HG03457 (cell line): ENCODE data around the gene MS4A12.
"Not testable (repeated sequence)": the region's sequence is repeated elsewhere in the genome, so short reads cannot be mapped to it uniquely, and the experiment has no call there.

Experiments used
- ATAC-seq: cut with Tn5 transposase; IDR thresholded peaks from one replicate; pipeline ENCODE4 v1.9.1; 2021; ENCODE audit warnings: moderate number of reproducible peaks; ENCODE audit not compliant: unreplicated experiment

Gene MS4A12, protein sequence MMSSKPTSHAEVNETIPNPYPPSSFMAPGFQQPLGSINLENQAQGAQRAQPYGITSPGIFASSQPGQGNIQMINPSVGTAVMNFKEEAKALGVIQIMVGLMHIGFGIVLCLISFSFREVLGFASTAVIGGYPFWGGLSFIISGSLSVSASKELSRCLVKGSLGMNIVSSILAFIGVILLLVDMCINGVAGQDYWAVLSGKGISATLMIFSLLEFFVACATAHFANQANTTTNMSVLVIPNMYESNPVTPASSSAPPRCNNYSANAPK

DNA sequence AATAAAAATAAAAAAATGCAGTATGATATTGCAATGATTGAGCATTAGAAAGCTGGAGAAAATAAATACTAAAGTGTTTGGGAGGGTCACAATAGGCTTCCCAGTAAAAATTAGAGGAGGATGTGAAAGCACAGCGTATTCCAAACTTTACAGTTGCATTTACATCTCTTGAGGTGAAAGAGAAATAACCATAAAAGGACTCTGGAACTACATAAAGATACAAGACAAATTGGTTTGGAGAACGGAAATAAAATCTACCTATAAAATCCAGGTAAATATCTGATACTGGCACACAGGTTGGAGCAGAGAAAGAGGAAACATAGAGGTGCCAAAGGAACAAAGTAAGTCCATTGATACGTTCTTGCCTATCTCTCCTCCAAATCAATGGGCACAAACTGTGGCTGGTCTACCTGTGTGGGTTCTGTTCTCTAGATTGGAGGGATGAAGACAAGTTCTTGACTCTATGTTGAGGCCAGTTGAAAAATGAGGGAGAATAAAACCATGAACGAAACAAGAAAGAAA lies at the start of gene MS4A12:
Gene MS4A12 (plus strand): TSS at position 291 of the 522 bp plus-strand sequence. CDS start 4,541 bp downstream, outside the sequence.
- no peak for ATAC-seq

DNA sequence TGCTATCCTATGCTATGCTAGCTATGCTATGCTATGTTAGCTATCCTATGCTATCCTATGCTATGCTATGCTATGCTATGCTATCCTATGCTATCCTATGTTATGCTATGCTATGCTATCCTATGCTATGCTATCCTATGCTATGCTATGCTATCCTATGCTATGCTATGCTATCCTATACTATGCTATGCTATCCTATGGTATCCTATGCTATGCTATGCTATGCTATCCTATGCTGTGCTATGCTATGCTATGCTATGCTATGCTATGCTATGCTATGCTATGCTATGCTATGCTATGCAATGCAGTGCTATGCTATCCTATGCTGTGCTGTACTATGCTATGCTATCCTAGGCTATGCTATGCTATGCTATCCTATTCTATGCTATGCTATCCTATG lies 45.5 kb upstream of the MS4A12 start:
- no peak for ATAC-seq

DNA sequence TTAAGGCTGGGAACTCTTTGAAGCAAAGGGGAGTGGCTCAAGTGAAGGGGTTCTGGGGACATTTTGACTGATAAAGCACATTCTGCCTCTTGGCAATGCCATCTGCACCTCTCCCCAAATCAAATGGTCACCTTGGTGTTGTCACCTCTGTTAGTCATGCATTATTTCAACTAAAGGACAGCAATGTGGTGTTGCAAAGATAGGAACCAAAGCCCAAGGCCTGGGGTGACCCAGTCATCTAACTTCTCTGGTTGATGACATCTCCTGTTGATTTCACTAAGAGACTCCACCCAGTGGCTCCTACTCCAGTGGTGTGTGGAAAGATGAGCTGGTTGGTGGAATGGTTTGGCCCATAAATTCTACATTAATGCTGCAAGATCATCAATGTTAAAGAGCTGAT lies 44.7 kb upstream of the MS4A12 start:
- no peak for ATAC-seq

DNA sequence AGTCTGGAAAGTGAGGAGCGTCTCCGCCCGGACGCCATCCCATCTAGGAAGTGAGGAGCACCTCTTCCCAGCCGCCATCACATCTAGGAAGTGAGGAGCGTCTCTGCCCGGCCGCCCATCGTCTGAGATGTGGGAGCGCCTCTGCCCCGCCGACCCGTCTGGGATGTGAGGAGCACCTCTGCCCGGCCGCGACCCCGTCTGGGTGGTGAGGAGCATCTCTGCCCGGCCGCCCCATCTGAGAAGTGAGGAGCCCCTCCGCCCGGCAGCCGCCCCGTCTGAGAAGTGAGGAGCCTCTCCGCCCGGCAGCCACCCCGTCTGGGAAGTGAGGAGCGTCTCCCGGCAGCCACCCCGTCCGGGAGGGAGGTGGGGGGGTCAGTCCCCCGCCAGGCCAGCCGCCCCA lies 41.4 kb upstream of the MS4A12 start:
- not testable (repeated sequence) for ATAC-seq

DNA sequence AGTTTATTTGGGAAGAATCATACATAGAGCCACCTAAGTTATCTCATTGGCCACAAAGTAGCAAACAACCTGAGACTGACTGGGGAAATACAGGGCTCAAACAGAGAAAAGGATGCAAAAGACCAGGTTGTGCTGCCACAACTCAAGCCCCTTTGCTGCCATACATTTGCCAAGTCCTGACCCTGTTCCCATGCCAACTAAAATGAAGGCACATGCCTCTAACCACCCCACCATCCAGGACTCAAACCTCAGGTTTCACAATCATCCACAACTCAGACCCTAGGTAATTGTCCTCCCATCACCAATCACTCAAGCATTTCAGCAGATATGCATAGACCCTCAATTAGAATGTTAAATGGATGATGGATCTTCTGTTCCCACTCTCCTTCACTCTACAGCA lies 38.4 kb upstream of the MS4A12 start:
- no peak for ATAC-seq

DNA sequence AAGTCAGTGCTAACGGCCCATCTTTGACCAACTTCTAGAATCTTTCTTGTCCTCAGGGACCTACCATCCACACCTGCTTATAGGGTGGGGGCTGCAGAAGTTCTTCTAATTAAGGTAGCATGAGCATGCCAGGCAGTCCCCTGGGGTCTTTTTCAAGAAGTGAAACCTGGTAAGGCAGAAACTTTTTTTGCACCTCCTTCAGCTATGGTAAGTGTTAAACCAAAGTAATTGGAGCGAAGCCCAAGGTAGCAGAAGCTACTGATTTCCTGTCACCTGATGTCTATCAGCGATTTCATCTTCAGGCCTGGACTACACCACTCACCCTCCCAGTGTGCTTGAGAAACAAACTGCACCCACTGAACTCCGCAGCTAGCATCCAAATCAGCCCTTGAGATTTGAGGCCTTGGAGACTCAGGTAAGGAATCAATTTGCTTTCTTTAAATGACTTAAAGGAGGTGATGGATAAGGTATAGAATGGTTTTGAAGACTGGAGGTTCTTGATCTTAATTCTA lies 37.0 kb upstream of the MS4A12 start, which contains the start of gene MS4A1:
Gene MS4A1 (plus strand): TSS at position 317 of the 512 bp plus-strand sequence. CDS start 6,528 bp downstream, outside the sequence.
- ATAC-seq = peak; percentile 84

DNA sequence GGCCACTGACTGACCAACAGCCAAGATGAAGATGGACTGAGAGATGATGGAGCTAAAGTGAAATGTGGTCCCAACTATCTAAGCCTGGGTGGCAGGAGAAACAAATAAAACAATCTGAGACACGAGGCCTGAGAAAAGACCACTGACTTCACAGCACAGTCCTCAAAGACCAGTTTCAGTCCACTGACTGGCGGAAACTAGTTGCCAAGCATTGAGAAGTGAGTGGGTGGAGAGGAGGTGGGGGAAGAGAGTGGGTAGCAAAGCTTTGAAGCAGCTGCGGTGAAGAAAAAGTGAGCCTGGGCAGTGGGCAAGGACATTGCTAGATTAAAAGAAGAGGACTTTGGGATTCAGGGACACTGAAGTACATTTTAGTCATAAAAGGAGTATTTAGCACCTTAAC lies 35.0 kb upstream of the MS4A12 start:
- peak; percentile 34 for ATAC-seq

DNA sequence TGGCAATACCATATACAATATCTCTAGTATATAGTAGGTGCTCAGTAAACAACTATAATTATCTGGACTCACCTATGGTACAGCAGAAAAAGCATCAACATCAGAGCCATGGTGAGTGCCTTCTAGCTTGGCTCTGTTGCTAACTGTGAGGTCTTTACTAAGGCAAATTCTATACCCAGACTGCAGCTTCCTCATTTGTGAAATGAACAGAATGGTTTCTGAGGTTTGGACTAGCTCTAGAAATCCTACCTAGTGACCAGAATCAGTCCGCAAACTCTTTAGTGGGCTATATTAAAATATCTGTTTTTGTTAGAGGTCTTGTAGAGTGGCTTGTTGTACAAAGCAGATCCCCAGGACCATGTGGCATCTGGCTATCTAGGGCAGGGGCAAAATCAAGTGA lies 33.2 kb upstream of the MS4A12 start:
- no peak for ATAC-seq

DNA sequence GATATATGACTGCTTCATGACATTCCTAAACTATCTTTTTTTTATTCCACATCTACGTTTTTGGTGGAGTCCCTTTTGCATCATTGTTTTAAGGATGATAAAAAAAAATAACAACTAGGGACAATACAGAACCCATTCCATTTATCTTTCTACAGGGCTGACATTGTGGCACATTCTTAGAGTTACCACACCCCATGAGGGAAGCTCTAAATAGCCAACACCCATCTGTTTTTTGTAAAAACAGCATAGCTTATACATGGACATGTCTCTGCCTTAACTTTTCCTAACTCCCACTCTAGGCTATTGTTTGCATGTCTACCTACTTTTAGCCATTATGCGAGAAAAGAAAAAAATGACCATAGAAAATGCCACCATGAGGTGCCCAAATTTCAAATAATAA lies 23.7 kb upstream of the MS4A12 start:
- ATAC-seq = no peak

DNA sequence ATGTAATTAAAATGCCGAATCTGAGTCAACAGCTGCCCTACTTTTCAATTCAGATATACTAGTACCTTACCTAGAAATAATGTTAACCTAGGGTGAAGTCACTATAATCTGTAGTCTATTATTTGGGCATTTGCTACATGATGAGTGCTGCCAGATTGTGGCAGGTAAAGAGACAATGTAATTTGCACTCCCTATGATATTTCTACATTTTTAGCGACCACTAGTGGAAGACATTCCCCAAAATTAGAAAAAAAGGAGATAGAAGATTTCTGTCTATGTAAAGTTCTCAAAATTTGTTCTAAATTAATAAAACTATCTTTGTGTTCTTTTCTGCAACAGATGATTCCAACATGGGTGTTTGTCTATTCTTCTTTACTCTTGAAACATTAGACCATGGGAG lies 22.9 kb upstream of the MS4A12 start:
- no peak for ATAC-seq

DNA sequence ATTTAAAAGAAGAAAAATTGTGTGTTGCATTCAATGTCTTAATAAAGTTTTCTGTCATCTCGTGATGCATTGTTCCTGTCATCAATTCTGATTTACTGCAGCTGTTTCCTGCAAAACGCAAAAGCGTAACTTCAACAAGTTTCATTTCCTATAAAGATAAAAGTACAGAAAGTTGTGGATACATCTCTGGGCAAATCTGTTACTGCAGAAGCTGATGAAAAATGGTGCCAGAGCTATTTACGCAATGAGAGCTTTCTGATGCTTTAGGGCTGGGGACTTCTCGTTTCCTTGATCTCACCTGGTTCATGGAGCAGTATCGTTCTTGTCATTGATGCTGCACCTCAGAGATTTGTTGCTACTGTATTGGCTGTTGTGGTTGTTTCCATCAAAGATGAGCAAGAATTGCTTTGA lies 15.5 kb upstream of the MS4A12 start:
- ATAC-seq = no peak

DNA sequence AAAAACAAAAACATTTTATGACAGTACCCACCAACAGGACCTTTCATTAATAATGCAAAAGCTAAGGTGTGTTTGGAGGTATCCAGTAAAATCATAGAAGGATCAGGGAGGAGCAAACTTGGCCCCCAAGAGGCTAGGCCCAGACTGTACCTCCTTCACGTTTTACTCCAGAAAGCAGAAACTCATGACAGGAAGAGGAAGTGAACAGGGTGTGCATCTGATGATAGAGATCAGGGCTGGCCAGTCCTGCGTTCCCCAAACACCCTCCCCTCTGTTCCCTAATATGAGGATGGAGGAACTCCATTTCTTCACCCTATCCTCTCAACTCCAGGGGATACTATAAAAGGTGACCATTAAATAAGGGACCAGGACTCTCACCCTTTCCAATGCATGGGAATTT lies 10.2 kb upstream of the MS4A12 start:
- no peak for ATAC-seq

DNA sequence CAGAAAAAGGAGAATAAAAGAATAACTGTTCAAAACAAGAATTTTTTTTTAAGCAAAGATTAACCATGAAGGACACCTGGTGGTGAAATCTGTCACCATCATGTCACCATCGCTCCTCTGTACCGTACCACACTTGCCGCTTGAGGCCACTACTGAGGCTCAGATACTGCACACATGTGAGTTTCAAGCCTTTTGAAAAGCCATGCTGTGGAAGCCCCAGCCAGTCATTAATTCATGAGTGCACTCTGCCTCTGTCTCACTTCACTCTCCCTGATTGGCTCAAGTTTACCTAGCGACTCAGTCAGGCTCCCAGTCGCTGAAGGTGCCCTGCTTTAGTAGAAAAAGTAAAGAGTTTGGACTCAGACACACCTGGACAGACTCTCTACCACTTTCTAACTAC lies 6.6 kb upstream of the MS4A12 start:
- ATAC-seq = peak; percentile 91

DNA sequence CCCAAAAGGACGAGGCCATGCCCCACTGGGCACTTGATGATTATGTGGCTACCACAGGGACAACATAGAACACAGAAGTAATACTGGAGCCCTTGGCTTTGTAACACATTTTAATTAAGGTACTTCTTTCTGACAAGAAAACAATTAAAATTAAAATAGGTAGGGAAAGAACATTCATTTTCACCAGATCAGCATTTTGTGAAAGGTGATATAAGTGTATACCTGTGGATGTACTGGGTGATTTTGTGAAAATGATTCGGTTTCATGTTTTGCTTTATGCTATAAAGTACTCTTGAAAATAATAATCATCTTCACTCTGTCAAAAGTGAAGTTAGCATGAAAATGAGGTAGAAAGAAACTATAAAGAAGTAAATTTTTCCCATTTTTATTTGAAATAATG lies 876 bp downstream of the MS4A12 start:
- ATAC-seq = no peak

DNA sequence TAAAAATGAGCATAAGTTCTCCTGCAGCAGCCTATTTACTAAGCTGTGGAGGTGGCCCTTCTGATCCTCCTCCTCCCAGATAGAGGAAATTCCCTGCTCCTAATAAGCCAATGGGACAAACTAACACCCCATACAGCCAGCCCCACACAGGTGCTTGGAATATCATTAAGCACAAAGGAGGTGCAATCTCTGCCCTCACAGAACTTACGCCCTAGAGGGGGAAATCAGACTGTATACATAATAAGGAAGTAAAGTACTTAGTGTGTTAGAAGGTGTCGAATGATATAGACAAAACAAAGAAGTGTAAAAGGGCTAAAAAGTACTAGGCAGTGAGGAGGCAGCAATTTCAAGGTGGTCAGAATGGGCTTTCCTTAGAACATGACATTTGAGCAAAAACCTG lies 5.8 kb downstream of the MS4A12 start:
- no peak for ATAC-seq

DNA sequence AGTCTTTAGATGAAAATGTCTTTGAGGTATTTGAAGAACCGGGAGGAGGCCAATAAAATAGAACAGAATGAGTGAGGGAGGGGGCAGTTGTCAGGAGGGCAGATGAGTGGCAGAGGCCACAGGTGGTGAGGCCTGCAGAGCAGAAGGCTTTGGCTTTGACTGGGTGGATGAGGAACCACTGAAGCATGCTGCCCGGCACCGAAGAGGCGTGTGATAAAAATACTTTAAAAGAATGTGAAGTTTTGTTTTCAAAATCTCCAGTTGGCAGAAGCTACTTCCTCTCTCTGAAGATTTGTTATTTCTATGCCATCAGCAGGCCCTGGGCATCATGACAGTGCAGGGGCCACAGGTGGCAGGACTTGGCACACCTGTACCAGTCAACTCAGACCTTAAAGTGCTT lies 6.3 kb downstream of the MS4A12 start:
- ATAC-seq = no peak

DNA sequence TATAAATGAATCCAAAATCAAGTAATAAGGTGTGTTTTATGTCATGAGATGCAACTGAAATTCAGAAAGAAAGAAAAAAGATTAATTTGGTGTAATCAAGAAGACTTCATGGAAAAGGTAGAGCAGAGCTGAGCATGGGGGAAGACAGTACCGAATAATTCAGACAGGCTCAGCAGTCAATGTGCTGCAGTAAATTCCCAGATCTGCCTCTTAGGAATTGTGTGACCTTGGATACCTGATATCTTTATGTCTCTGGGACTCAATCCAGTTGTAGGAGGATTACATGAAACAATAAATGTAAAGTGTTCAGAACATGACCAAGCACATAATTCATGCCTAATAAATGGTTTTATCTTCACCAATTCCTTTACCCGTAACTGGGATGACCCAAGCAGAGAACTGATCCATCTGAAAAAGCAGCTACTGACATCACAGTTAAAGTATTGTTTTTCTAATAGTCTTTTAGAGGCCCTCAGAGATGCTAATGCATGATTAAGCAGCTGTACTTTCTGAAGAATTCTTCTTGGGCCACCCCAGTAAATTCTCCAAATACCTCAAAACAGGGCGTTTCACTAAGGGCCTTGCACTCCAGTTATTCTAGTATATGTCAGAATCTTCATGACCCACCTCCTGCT lies 7.8 kb downstream of the MS4A12 start:
- no peak for ATAC-seq

DNA sequence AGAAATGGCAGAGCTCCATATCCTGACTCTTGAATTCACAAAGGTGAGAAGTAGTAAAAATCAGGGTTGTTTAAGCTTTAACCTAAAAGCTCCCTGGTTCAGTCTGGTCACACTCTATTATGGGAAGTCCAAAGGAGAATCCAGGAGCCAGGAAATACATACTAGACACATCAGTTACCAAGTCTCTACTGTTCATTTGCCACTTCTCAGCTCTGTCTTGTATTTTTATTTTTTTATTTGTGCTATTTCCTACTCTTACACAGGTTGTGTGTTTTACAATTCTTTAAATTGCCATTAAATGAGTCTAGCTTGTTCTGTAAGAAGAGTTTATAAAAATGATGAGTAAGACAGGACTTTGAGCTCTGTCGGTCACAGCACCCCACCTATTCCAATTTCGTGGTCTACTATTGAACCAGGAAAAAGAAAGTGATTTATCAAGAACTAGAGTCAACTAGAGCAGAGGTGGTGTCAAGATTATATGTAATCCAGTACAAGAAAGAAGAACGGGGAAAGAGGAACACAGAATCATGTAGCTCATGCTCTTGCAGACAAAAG lies 9.7 kb downstream of the MS4A12 start:
- no peak for ATAC-seq

DNA sequence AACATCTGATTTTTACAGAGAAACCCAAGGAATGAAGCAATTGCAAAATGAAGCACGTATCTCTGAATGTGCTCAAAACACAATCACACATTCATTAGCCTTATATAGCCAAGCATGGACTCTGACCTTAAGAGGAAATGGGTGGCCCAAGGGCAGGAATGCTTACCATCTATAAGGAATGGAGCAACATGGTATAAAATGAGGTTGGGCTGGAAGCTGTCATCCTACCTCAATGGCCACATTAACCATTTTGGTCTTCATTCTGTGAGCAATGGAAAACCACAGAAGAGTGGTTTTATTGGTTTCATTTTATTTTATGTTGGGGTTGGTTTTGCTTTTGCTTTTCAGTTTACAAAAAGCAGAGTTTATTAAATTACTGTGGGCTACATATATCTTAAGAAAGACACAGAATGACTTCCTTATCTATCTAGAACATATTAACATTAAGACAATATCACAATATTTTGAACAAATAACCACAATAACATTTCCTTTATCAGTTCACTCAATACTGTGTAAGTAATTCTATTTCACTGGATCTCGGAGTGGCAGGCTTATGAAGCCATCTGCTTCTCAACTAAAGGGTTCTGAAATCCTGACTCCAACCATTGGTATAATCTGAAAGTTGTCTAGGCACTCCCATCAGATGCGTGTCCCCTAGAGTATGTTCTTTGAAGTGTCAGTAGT lies 11.8 kb downstream of the MS4A12 start:
- no peak for ATAC-seq

DNA sequence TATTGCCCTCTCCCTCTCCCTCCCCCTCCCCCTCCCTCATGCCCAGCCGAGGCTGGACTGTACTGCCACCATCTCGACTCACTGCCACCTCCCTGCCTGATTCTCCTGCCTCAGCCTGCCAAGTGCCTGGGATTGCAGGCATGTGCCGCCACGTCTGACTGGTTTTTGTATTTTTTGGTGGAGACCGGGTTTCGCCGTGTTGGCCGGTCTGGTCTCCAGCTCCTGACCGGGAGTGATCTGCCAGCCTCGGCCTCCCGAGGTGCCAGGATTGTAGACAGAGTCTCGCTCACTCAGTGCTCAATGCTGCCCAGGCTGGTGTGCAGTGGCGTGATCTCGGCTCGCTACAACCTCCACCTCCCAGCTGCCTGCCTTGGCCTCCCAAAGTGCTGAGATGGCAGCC lies 17.0 kb downstream of the MS4A12 start:
- ATAC-seq = not testable (repeated sequence)

DNA sequence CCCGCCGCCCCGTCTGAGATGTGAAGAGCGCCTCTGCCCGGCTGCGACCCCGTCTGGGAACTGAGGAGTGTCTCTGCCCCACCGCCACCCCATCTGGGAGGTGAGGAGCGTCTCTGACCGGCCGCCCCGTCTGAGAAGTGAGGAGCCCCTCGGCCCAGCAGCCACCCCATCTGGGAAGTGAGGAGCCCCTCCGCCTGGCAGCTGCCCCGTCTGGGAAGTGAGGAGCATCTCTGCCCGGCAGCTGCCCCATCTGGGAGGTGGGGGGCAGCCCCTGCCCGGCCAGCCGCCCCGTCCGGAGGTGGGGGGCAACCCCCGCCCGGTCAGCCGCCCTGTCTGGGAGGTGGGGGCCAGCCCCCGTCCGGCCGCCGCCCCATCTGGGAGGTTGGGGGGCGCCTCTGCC lies 17.6 kb downstream of the MS4A12 start:
- ATAC-seq = not testable (repeated sequence)
